Karpas-422 (cell line): ENCODE results near the gene WIPI1. TPM values are rescaled to one million over a fixed set of nuclear protein-coding genes. Genes with fewer than 3 reads are reported as not detected.

Experiments
- DNase-seq: peaks from one replicate; pipeline ENCODE4 v3.0.0-alpha.2; 2015
- H2AFZ ChIP-seq: fragments of 200-600 bp; sonication (generic); 2 replicates; pipeline ENCODE4 v1.6.1; 2014; ENCODE audit warnings: antibody characterized with exemption, low read length, mixed read lengths
- H3K27ac ChIP-seq: fragments of 200-600 bp; sonication (generic); 2 replicates; pipeline ENCODE4 v1.5.1; 2014; ENCODE audit warnings: mild to moderate bottlenecking, low read length, moderate library complexity
- H3K27me3 ChIP-seq: fragments of 200-600 bp; sonication (generic); 2 replicates; pipeline ENCODE4 v1.6.1; 2014; ENCODE audit warnings: low read length, mixed read lengths
- H3K36me3 ChIP-seq: fragments of 200-600 bp; sonication (generic); 2 replicates; pipeline ENCODE4 v1.6.1; 2014; ENCODE audit warnings: low read length, mixed read lengths; ENCODE audit not compliant: insufficient read depth
- H3K4me1 ChIP-seq: fragments of 200-600 bp; sonication (generic); 2 replicates; pipeline ENCODE4 v1.6.1; 2014; ENCODE audit warnings: mild to moderate bottlenecking, low read length, mixed read lengths
- H3K4me2 ChIP-seq: fragments of 200-600 bp; sonication (generic); 2 replicates; pipeline ENCODE4 v1.6.1; 2014; ENCODE audit warnings: low read length, low read depth, mild to moderate bottlenecking; ENCODE audit not compliant: poor library complexity, severe bottlenecking
- H3K4me3 ChIP-seq: fragments of 200-600 bp; sonication (generic); 2 replicates; pipeline ENCODE4 v1.5.1; 2014; ENCODE audit warnings: mild to moderate bottlenecking, antibody characterized with exemption, low read length, mixed read lengths
- H3K79me2 ChIP-seq: fragments of 200-600 bp; sonication (generic); 2 replicates; pipeline ENCODE4 v1.6.1; 2014; ENCODE audit warnings: mild to moderate bottlenecking, low read length, mixed read lengths
- H3K9ac ChIP-seq: fragments of 200-600 bp; sonication (generic); 2 replicates; pipeline ENCODE4 v1.6.0; 2014; ENCODE audit warnings: low read length
- H3K9me2 ChIP-seq: fragments of 200-600 bp; sonication (generic), shearing (Covaris generic); replicated peaks from 2 replicates; pipeline ENCODE4 v1.6.0; 2014; ENCODE audit warnings: mild to moderate bottlenecking, low read length, moderate library complexity; ENCODE audit not compliant: insufficient read depth
- H3K9me3 ChIP-seq: fragments of 300-700, 200-600 bp; sonication (generic); 2 replicates; pipeline ENCODE4 v1.6.1; 2014; ENCODE audit warnings: low read length, mixed read lengths
- H4K20me1 ChIP-seq: fragments of 200-600 bp; sonication (generic); 2 replicates; pipeline ENCODE4 v1.6.1; 2014; ENCODE audit warnings: mild to moderate bottlenecking, antibody characterized with exemption, low read length, low read depth; ENCODE audit not compliant: insufficient read depth
- total RNA-seq: library from RNA; depleted of rRNA; stranded (reverse); fragments of >200 nt; shearing (Covaris generic); gene quantifications from 2 replicates; pipeline ENCODE4 v1.2.3, GENCODE V29; 2014; ENCODE audit warnings: low replicate concordance

Gene WIPI1
- total RNA-seq, 1 experiment from 2014 or later: 28.7 TPM

DNA sequence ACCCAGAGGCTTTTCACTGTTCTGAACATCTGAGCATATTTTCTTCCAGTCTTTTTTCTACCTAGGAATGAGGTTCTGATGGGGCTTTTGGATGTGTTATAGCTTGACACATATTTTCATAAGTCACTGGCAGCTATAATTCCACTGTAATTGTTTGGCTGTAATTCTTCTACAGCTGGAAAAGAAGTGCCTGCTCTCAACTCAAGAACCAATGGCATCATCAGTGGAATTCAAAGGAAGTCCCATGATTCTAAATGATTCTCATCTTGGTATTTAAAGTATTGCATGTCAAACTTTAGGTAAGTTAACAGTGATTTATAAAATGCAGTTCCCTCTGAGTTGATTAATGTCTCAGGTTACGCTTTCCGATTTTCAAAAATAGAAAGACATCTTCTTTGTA, 16.8 kb downstream of the WIPI1 start:
- peak overlapping the region; percentile 75 for H3K27ac ChIP-seq
- no peaks in the 10 kb centered on the region for H3K79me2 ChIP-seq
- H3K36me3 ChIP-seq: no peaks in the 10 kb centered on the region
- H4K20me1 ChIP-seq: no peaks in the 10 kb centered on the region
- H3K27me3 ChIP-seq: no peaks in the 10 kb centered on the region
- no peaks in the 10 kb centered on the region for H3K9me2 ChIP-seq
- DNase-seq: no peak
- peak overlapping the region; percentile 6 for H3K4me3 ChIP-seq
- no peak overlapping the region for H2AFZ ChIP-seq
- peaks cover 55% of the 10 kb centered on the region for H3K4me1 ChIP-seq
- no peaks in the 10 kb centered on the region for H3K9me3 ChIP-seq
- peak overlapping the region; percentile 58 for H3K4me2 ChIP-seq
- H3K9ac ChIP-seq: peak overlapping the region; percentile 45

GRCh38 chr17:68439656-68440290, 17.5 kb downstream of the WIPI1 start:
- Histone ChIP-seq H3K36me3 (no peaks in the 10 kb centered on the region), H4K20me1 (no peaks in the 10 kb centered on the region), H3K9ac (0 out of 2 replicates have a peak overlapping the region, but pooled peaks have one; percentile 9), H3K9me3 (no peaks in the 10 kb centered on the region), H3K4me1 (peaks cover 55% of the 10 kb centered on the region), H3K4me3 (no peak overlapping the region), H3K79me2 (no peaks in the 10 kb centered on the region), H3K27me3 (no peaks in the 10 kb centered on the region), H3K27ac (peak overlapping the region; percentile 75), H3K4me2 (peak overlapping the region; percentile 58), H2AFZ (peak overlapping the region; percentile 59), H3K9me2 (no peaks in the 10 kb centered on the region)
- peak; percentile 61 for DNase-seq

DNA sequence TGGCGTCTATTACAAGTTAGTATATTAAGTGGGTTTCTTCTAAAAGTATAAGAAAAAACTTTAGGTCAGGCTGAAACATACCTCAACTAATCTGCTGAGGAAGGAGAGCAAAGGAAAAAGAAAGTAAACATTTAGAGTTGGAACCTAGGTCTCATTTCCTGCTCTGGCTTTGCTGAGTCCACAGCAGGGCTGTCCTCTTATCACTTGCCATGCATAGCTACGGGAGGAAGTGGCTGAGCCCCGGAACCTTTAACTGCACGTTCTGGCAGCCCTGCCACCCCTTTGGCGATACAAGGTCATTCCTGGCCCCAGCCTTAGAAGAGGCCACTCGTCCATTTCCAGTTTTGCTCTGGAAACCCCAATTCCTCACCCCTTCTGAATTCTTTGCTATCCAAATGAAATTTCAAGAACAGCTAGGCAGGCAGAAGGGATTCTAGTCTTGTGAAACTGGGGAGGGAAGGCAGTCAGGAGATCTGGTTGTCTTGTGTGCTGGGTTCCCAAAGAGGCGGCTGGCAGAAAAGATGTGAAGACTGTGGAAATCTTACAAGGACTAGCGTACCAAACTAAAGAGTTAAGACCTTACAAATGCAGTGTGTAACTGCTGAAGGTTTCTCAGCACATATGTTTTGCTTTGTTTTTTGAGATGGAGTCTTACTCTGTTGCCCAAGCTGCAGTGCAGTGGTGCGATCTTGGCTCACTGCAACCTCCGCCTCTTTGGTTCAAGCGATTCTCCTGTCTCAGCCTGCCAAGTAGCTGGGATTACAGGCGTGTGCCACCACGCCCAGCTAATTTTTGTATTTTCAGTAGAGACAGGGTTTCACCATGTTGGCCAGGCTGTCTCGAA, 19.1 kb downstream of the WIPI1 start:
- H3K9ac ChIP-seq: peak overlapping the region; percentile 34
- no peaks in the 10 kb centered on the region for H3K9me3 ChIP-seq
- H3K36me3 ChIP-seq: no peaks in the 10 kb centered on the region
- H3K4me3 ChIP-seq: no peak overlapping the region
- H3K9me2 ChIP-seq: no peaks in the 10 kb centered on the region
- H2AFZ ChIP-seq: peak overlapping the region; percentile 70; the same call in 1 of the 2 replicates
- DNase-seq: peak; percentile 77
- H3K27ac ChIP-seq: peak overlapping the region; percentile 77
- H3K27me3 ChIP-seq: no peaks in the 10 kb centered on the region
- H3K4me1 ChIP-seq: peaks cover 55% of the 10 kb centered on the region
- H3K4me2 ChIP-seq: peak overlapping the region; percentile 89
- H3K79me2 ChIP-seq: no peaks in the 10 kb centered on the region
- H4K20me1 ChIP-seq: no peaks in the 10 kb centered on the region

DNA sequence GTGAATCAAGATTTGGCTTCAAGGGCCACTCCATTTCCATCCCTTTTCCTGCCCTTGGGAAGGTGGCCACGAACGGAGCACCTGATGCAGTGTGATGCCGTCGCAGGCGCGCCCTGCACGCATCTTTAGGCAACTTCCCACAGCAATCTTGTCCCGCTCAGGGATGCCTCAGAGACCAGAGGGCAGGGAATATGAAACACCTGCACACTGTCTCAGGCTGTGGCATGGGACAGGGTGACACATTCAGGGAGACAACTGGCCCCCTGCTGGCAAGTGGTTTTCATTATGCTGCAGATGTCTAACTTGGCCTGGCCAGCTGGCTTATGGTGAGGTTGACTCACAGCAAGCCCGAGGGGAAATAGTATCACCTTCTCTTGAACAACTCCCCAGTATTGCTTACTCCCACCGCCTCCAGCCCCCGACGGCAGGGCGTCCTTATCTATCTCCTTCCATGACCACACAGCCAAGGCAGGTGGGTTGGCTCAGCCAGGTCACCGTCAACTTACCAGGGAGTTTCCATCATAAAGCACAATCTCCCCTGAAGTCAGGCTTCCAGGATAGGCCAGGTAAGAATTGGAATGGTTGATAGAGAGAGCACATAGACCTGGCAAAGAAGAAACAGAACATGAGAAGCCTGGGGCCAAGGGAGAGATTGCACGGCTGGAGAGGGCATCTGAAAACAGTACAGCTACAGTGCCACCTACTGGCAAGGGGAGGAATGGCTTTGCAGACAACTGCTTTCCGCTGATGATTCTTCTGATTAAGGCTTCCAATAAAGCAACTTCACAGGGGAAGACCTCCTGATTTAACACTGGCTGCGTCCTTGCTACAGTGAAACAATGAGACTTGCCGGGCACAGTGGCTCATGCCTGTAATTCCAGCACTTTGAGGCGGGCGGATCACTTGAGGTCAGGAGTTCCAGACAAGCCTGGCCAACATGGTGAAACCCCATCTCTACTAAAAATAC, 21.1 kb downstream of the WIPI1 start:
- Histone ChIP-seq H4K20me1 (no peaks in the 10 kb centered on the region), H3K4me3 (peak overlapping the region; percentile 62; the same call in 1 of the 2 replicates), H2AFZ (peak overlapping the region; percentile 76; the same call in 1 of the 2 replicates), H3K9ac (peak overlapping the region; percentile 69), H3K79me2 (no peaks in the 10 kb centered on the region), H3K27ac (peak overlapping the region; percentile 77), H3K4me1 (peaks cover 49% of the 10 kb centered on the region), H3K36me3 (no peaks in the 10 kb centered on the region), H3K27me3 (no peaks in the 10 kb centered on the region), H3K9me2 (no peaks in the 10 kb centered on the region), H3K9me3 (no peaks in the 10 kb centered on the region), H3K4me2 (peak overlapping the region; percentile 89)
- peak; percentile 94 for DNase-seq

GRCh38 chr17:68435361-68435760, 21.9 kb downstream of the WIPI1 start:
- Histone ChIP-seq H4K20me1 (no peaks in the 10 kb centered on the region), H3K36me3 (no peaks in the 10 kb centered on the region), H3K4me3 (no peak overlapping the region), H3K9me2 (no peaks in the 10 kb centered on the region), H3K27me3 (no peaks in the 10 kb centered on the region), H3K9me3 (no peaks in the 10 kb centered on the region), H2AFZ (no peak overlapping the region), H3K4me2 (no peak overlapping the region), H3K4me1 (peaks cover 41% of the 10 kb centered on the region), H3K79me2 (no peaks in the 10 kb centered on the region), H3K27ac (no peak overlapping the region), H3K9ac (no peak overlapping the region)
- no peak for DNase-seq

DNA sequence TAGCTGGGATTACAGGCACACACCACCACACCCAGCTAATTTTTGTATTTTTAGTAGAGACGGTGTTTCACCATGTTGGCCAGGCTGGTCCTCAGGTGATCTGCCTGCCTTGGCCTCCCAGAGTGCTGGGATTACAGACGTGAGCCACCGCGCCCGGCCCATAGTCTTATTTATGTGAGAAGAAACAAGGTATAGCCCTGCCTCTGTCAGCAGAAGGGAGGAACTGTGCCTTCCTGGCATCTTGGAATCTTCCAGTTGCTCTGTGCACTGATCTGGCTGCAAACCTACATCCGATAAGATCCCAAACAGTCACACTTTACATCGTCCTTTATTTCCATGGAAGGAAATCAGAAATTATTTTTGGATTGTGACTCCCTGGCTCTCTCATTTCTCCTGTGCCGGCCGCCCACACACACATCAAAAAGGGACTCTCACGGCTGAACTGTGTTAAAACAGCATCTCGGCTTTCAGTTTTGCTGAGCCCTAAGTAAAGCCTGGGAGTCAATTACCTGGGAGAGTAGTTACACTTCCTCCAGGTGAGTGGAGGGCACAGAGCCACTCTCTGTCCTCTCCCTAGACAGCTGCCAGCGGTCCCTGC, 23.3 kb downstream of the WIPI1 start:
- H4K20me1 ChIP-seq: no peaks in the 10 kb centered on the region
- no peak for DNase-seq
- peaks cover 29% of the 10 kb centered on the region for H3K4me1 ChIP-seq
- H3K9me3 ChIP-seq: no peaks in the 10 kb centered on the region
- no peak overlapping the region for H3K4me2 ChIP-seq
- H3K9me2 ChIP-seq: no peaks in the 10 kb centered on the region
- H3K36me3 ChIP-seq: no peaks in the 10 kb centered on the region
- no peak overlapping the region for H3K4me3 ChIP-seq
- no peak overlapping the region for H3K27ac ChIP-seq
- H3K27me3 ChIP-seq: no peaks in the 10 kb centered on the region
- H3K9ac ChIP-seq: no peak overlapping the region
- no peaks in the 10 kb centered on the region for H3K79me2 ChIP-seq
- H2AFZ ChIP-seq: no peak overlapping the region

- Histone ChIP-seq H3K79me2 (no peaks in the 10 kb centered on the region), H3K4me2 (no peak overlapping the region), H3K27ac (no peak overlapping the region), H3K9me3 (no peaks in the 10 kb centered on the region), H3K4me1 (peaks cover 27% of the 10 kb centered on the region), H2AFZ (no peak overlapping the region), H4K20me1 (no peaks in the 10 kb centered on the region), H3K36me3 (no peaks in the 10 kb centered on the region), H3K9me2 (no peaks in the 10 kb centered on the region), H3K9ac (no peak overlapping the region), H3K27me3 (no peaks in the 10 kb centered on the region), H3K4me3 (no peak overlapping the region)
- no peak for DNase-seq
Observed at GRCh38 chr17:68433211-68433610, 24.1 kb downstream of the WIPI1 start.
